Stimulated activated CD8-positive, alpha-beta memory T cell treated with anti-CD3 and anti-CD28 coated beads, Interleukin-7, amount 100 ng/mL, for 4 hours (primary cell): ENCODE measurements around the gene SLC6A19.

Experiments
- DNase-seq, 2 donors: peaks; one replicate each; pipeline ENCODE4 v3.0.0-alpha.2; 2020; ENCODE audit warnings: low read depth in 2 of 2

The SLC6A19 gene

GRCh38 chr5:1180841-1181271, 20.5 kb upstream of the SLC6A19 start:
- no peak for DNase-seq

- no peak for DNase-seq
These were observed 19.7 kb upstream of the SLC6A19 start for GRCh38 chr5:1181451-1182359.

- no peak for DNase-seq
These were observed 19.1 kb upstream of the SLC6A19 start for GRCh38 chr5:1182360-1182632.

- no peak for DNase-seq
These were observed 18.6 kb upstream of the SLC6A19 start for GRCh38 chr5:1182633-1183423.

- no peak for DNase-seq
These were observed 17.8 kb upstream of the SLC6A19 start for GRCh38 chr5:1183424-1184162.

- DNase-seq, result no peak
These were observed 17.3 kb upstream of the SLC6A19 start for GRCh38 chr5:1184163-1184470.

GRCh38 chr5:1184481-1184880, 16.9 kb upstream of the SLC6A19 start:
- no peak for DNase-seq

- no peak for DNase-seq
These were observed 16.3 kb upstream of the SLC6A19 start for GRCh38 chr5:1185038-1185627.

- no peak for DNase-seq
These were observed 15.6 kb upstream of the SLC6A19 start for GRCh38 chr5:1185629-1186350.

- DNase-seq, result no peak
These were observed 14.8 kb upstream of the SLC6A19 start for GRCh38 chr5:1186351-1187233.

- no peak for DNase-seq
These were observed 14.0 kb upstream of the SLC6A19 start for GRCh38 chr5:1187234-1187949.

- no peak for DNase-seq
These were observed 13.5 kb upstream of the SLC6A19 start for GRCh38 chr5:1187950-1188334.

GRCh38 chr5:1188464-1188863, 12.9 kb upstream of the SLC6A19 start:
- no peak for DNase-seq

GRCh38 chr5:1189269-1189668, 12.1 kb upstream of the SLC6A19 start:
- no peak for DNase-seq

- DNase-seq, result no peak
These were observed 11.1 kb upstream of the SLC6A19 start for GRCh38 chr5:1190278-1190677.

GRCh38 chr5:1190837-1191239, 10.6 kb upstream of the SLC6A19 start:
- DNase-seq, result no peak

GRCh38 chr5:1192971-1193590, 8.3 kb upstream of the SLC6A19 start:
- DNase-seq, result no peak

GRCh38 chr5:1193591-1193985, 7.8 kb upstream of the SLC6A19 start:
- no peak for DNase-seq

- no peak for DNase-seq
These were observed 7.0 kb upstream of the SLC6A19 start for GRCh38 chr5:1194378-1194777.
